ENCODE results near the gene OR51F1. TPM values are rescaled to one million over a fixed set of nuclear protein-coding genes. Genes with fewer than 3 reads are reported as not detected.
A peak's percentile ranks its signal among the peaks of the same experiment; 100 is the strongest.
"Not testable (repeated sequence)": the region's sequence is repeated elsewhere in the genome, so short reads cannot be mapped to it uniquely, and the experiment has no call there.

OR51F1 gene
- total RNA-seq (2014; rRNA removed), result not detected in 2 replicates
- not detected for polyA plus RNA-seq (2012)

- DNase-seq (ENCODE audit: low read depth), result no peak
These were observed at the start of gene OR51F1 for GRCh38 chr11:4769838-4770237. Gene OR51F1 (minus strand): TSS chr11:4769938. CDS start chr11:4769938, 0 bp downstream.

GRCh38 chr11:4809246-4809645 lies 39.5 kb upstream of the OR51F1 start:
- DNase-seq (ENCODE audit: low read depth), result no peak

GRCh38 chr11:4808476-4808875 lies 38.7 kb upstream of the OR51F1 start:
- DNase-seq (ENCODE audit: low read depth), result no peak

- no peak for DNase-seq (ENCODE audit: low read depth)
These were observed 34.5 kb upstream of the OR51F1 start, which contains the start of gene OR52R1 for GRCh38 chr11:4804280-4804679. Gene OR52R1 (minus strand): TSS chr11:4804380. CDS start chr11:4804380, 0 bp downstream.

GRCh38 chr11:4801316-4801715 lies 31.6 kb upstream of the OR51F1 start:
- not testable (repeated sequence) for DNase-seq (ENCODE audit: low read depth)

- DNase-seq (ENCODE audit: low read depth), result no peak
These were observed 28.9 kb upstream of the OR51F1 start for GRCh38 chr11:4798427-4799183.

GRCh38 chr11:4797206-4797605 lies 27.5 kb upstream of the OR51F1 start:
- DNase-seq (ENCODE audit: low read depth), result no peak

- DNase-seq (ENCODE audit: low read depth), result no peak
These were observed 12.7 kb upstream of the OR51F1 start for GRCh38 chr11:4782454-4782853.

- DNase-seq (ENCODE audit: low read depth), result no peak
These were observed 1.6 kb downstream of the OR51F1 start for GRCh38 chr11:4768094-4768493.

- no peak for DNase-seq (ENCODE audit: low read depth)
These were observed 3.2 kb downstream of the OR51F1 start for GRCh38 chr11:4766420-4767043.

- DNase-seq (ENCODE audit: low read depth), result no peak
These were observed 6.6 kb downstream of the OR51F1 start for GRCh38 chr11:4763096-4763495.

- no peak for DNase-seq (ENCODE audit: low read depth)
These were observed 18.5 kb downstream of the OR51F1 start for GRCh38 chr11:4751201-4751600.

- DNase-seq (ENCODE audit: low read depth), result peak; percentile 4
These were observed 21.3 kb downstream of the OR51F1 start for GRCh38 chr11:4748438-4748837.

GRCh38 chr11:4740735-4741134 lies 29.0 kb downstream of the OR51F1 start:
- no peak for DNase-seq (ENCODE audit: low read depth)

- no peak for DNase-seq (ENCODE audit: low read depth)
These were observed 42.6 kb downstream of the OR51F1 start for GRCh38 chr11:4727171-4727570.

GRCh38 chr11:4722616-4723534 lies 46.9 kb downstream of the OR51F1 start:
- DNase-seq (ENCODE audit: low read depth), result not testable (repeated sequence)

Other genes starting within 250 kb of the OR51F1 start
- not detected in 2 replicates for gene OR52M1, start 224.7 kb downstream of the OR51F1 start, total RNA-seq (2014; rRNA removed)
- not detected in 2 replicates for gene OR52I2, start 188.2 kb downstream of the OR51F1 start, total RNA-seq (2014; rRNA removed)
- not detected in 2 replicates for gene OR52I1, start 175.9 kb downstream of the OR51F1 start, total RNA-seq (2014; rRNA removed)
- gene TRIM68, start 161.7 kb downstream of the OR51F1 start, total RNA-seq (2014; rRNA removed), result 13.7 and 19.3 TPM in 2 replicates
- gene OR51D1, start 132.5 kb downstream of the OR51F1 start, total RNA-seq (2014; rRNA removed), result not detected in 2 replicates
- gene OR51E1, start 126.0 kb downstream of the OR51F1 start, total RNA-seq (2014; rRNA removed), result not detected in 2 replicates
- not detected in 2 replicates for gene OR51E2, start 72.1 kb downstream of the OR51F1 start, total RNA-seq (2014; rRNA removed)
- not detected in 2 replicates for gene MMP26, start 65.2 kb downstream of the OR51F1 start, total RNA-seq (2014; rRNA removed)
- not detected in 2 replicates for gene OR52R1, start 34.4 kb upstream of the OR51F1 start, total RNA-seq (2014; rRNA removed)
- not detected in 2 replicates for gene OR51F2, start 51.4 kb upstream of the OR51F1 start, total RNA-seq (2014; rRNA removed)
- not detected in 2 replicates for gene OR51S1, start 79.3 kb upstream of the OR51F1 start, total RNA-seq (2014; rRNA removed)
- gene OR51T1, start 112.0 kb upstream of the OR51F1 start, total RNA-seq (2014; rRNA removed), result not detected in 2 replicates
- not detected in 2 replicates for gene OR51A7, start 133.8 kb upstream of the OR51F1 start, total RNA-seq (2014; rRNA removed)
- gene OR51G2, start 149.4 kb upstream of the OR51F1 start, total RNA-seq (2014; rRNA removed), result not detected in 2 replicates
- gene OR51G1, start 154.4 kb upstream of the OR51F1 start, total RNA-seq (2014; rRNA removed), result not detected in 2 replicates
- not detected in 2 replicates for gene OR51A4, start 177.7 kb upstream of the OR51F1 start, total RNA-seq (2014; rRNA removed)
- gene OR51A2, start 185.8 kb upstream of the OR51F1 start, total RNA-seq (2014; rRNA removed), result not detected in 2 replicates
- gene OR51L1, start 224.9 kb upstream of the OR51F1 start, total RNA-seq (2014; rRNA removed), result not detected in 2 replicates